NB4 (cell line): ENCODE results near the gene RNF225.

ENCODE experiments used
- CTCF ChIP-seq: IDR thresholded peaks from one replicate; pipeline ENCODE4 v1.5.1; 2012; ENCODE audit warnings: low read depth, low read length
- MYC ChIP-seq: IDR thresholded peaks from 2 replicates; pipeline ENCODE4 v1.6.1; 2011; ENCODE audit warnings: low read depth, low read length

DNA sequence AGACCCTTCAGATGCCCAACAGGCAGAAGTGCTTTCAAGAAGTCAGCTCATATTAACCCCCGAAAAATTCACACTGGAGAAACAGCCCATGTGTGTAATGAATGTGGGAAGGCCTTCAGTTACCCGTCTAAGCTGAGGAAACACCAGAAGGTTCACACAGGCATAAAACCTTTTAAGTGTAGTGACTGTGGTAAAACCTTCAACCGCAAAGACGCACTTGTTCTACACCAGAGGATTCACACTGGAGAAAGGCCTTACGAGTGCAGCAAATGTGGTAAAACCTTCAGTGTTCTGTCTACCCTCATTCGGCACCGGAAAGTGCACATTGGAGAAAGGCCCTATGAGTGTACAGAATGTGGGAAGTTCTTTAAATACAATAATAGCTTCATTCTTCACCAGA is 21.6 kb downstream of the RNF225 start:
- TF ChIP-seq CTCF: no peak
- no peak for TF ChIP-seq MYC
